ENCODE data around the gene GPC6.

Gene GPC6

GRCh38 chr13:94007072-94007471 is 780.5 kb downstream of the GPC6 start:
- no peak for DNase-seq

GRCh38 chr13:94009701-94010100 is 783.1 kb downstream of the GPC6 start:
- no peak for DNase-seq

- no peak for DNase-seq
Observed at GRCh38 chr13:94014461-94014860, 787.9 kb downstream of the GPC6 start.

DNA sequence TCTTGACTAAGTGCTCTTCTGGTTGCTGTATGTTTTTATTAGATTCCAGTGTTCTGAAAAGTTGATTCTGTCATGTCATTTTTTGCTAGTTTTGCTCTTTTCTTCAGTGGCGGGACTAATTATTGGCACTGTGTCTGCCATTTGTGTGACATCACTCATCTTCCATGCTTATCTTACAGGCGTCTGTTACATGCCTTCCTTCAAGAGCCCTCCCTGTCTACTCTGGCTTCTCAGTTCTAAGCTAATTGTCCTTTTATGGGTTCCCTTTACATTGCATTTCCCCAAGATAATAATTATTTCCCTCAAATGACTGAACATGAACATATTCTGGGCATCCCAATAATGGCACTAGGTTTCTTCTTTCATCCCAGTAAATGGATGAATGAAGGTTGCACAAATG is 793.8 kb downstream of the GPC6 start:
- DNase-seq, result no peak

- DNase-seq, result peak in 2 of 3 donors; percentile 0 to 28
Observed at GRCh38 chr13:94020833-94021232, 794.2 kb downstream of the GPC6 start.

DNA sequence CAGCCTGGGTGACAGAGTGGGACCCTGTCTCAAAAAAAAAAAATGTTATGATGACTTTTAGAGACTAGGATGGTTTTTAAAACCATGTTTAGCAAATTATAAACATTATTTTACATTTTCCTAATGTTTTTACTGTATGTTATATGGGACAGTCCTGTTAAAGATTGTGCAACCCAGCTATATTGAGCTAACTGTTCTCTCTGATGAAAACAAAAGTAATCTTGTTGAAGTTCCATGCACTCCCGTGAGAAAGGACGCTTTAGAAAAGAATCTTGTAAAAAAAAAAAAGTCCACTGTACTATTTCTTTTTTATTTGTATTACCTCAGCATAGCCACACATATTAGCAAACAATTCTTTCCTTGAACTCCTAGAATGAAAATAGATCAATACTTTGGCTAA is 801.6 kb downstream of the GPC6 start:
- no peak for DNase-seq

DNA sequence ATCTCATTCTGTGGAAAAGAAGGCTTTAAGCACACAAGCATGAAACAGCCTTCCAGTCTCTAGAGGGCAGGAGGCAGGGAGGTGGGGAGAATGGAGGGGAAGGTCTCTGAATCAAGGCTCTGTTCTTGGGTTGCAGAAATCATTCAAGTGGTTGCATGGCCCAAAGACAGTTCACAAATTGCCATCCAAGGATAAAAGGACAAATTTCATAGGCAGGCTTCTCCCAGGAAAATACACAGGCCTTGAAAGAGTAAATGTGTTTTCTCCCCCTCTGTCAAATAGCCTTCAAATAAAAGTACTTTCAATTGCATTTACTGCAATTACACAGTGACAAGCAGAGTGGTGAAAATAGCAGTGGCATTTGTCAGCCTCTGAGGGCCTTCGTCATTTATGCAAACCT is 802.0 kb downstream of the GPC6 start:
- no peak for DNase-seq

GRCh38 chr13:94030415-94031119 is 804.0 kb downstream of the GPC6 start:
- no peak for DNase-seq

- no peak for DNase-seq
Observed at GRCh38 chr13:94031609-94032008, 805.0 kb downstream of the GPC6 start.

DNA sequence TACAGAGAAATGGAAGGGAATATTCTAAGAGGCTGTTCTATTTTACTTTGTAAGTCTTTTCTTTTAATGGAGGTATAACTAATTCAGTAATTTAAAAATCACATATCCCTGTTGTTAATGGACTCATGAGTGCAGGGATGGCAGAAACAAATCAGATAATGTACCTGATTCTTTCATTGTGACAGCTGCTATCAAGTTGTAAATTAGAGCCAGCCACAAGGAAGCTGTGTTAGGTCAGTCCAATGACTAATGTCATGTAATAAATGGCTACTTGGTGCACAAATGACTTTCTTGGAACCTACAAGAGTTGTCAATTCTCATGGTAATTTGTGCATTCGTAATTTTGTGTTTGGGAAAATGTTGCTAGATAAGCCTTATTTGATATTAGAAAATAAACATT is 806.5 kb downstream of the GPC6 start:
- DNase-seq, result no peak

DNA sequence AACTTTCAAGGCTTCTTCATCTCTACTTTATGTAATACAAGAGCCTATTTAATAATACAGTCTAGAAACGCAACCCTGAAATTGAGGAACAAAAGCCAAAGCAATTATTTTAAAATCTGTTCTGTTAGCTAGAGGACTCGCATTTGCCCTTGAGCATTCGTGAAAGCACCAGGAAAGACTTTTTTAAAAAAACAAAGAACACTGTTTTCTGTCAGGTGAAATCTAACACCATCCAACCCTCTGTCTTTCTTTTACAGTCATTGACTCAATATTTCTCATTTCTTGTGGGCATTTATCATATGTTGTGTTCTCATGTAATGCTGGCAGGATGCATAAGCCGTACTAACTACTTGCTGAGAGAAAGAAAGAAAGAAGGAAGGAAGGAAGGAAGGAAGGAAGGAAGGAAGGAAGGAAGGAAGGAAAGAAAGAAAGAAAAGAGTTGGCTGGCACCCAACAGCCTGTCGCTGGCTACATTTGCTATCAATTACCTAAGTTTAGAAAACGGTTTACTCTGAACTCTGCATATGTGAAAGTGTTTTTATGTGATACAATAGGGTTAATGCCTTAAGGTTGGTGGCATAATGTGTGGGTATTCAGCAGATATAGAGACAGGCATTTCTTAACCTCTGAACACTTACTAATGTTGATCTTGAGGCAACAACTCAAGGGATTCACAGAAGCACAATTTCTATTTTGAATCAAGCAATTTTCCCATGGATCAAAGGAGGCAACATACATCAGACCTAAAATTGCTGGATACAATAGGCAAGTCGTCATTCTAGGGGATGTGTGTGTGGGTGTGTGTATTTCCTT is 807.4 kb downstream of the GPC6 start:
- no peak for DNase-seq

GRCh38 chr13:94050039-94050438 is 823.4 kb downstream of the GPC6 start:
- DNase-seq, result no peak

GRCh38 chr13:94050686-94051085 is 824.1 kb downstream of the GPC6 start:
- DNase-seq, result no peak

GRCh38 chr13:94053986-94054593 is 827.5 kb downstream of the GPC6 start:
- DNase-seq, result no peak

- DNase-seq, result no peak
Observed at GRCh38 chr13:94056362-94056990, 829.9 kb downstream of the GPC6 start.

- DNase-seq, result no peak
Observed at GRCh38 chr13:94057618-94058186, 831.1 kb downstream of the GPC6 start.

- no peak for DNase-seq
Observed at GRCh38 chr13:94058821-94059360, 832.3 kb downstream of the GPC6 start.

- no peak for DNase-seq
Observed at GRCh38 chr13:94061301-94061700, 834.7 kb downstream of the GPC6 start.

GRCh38 chr13:94063096-94063495 is 836.5 kb downstream of the GPC6 start:
- no peak for DNase-seq

DNA sequence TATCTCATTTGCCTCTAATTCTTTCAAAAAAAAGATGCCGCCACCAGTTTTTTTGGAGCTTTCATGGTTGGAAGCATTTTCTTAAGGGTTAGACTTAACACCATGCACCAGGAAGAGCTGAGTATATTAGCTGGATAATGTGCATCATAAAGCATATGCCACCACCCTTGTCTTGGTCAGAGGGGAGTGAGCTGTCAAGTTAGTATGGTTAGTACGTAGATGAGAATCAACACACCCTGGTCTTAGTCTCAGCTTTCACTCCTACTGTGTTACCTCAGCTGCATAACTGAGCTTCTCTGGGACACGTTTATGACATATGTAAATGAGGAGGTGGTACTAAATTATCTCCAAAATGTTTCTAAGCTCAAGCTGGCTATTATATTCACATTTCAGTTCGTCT is 837.2 kb downstream of the GPC6 start:
- DNase-seq, result no peak

DNA sequence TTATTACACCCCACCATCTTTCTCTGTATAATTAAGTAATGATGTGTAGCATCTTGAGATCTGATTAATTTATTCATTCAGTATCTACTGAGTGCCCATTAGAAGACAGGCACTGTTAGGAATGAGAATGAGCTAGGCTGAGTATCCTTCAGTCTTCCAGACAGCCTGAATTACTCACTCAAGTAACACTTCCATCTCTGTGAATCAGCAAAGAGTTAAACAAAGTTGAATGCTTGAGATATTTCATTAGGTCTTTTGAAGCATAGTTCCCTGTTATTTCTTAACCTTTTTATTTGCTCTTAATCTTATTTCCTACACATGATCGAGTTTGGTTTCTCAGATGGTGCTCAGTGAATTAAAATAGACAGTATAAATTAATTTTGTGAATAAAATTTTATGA is 839.1 kb downstream of the GPC6 start:
- no peak for DNase-seq

GRCh38 chr13:94073007-94073744 is 846.6 kb downstream of the GPC6 start:
- DNase-seq, result no peak
